ENCODE results near the gene MEGF9. TPM values are rescaled to one million over a fixed set of nuclear protein-coding genes. Genes with fewer than 3 reads are reported as not detected.
"Not testable (repeated sequence)": the region's sequence is repeated elsewhere in the genome, so short reads cannot be mapped to it uniquely, and the experiment has no call there.

MEGF9 gene
- total RNA-seq, 1 donor from 2014 or later, result 58.8 TPM

DNA sequence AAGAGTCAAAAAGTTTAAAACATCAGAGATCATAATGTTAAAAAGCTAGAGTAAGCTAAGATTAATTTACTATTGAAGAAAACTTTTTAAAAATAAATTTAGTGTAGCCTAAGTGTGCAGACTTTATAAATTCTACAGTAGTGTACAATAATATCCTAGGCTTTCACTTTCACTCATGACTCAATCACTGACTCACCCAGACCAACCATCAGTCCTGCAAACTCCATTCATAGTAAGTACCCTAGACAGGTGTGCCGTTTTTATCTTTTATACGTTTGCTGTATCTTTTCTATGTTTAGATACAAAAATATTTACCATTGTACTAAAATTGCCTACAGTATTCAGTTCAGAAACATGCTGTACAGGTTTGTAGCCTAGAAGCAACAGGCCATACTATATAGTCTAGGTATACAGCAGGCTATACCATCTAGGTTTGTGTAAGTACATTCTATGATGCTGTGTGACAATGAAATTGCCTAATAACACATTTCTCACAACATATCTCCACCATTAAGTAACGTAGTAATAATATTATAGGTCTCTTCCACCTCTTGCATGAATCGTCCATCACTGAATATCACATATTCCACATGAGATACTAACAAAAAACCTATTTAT lies 59.2 kb downstream of the MEGF9 start:
- no peak for DNase-seq

DNA sequence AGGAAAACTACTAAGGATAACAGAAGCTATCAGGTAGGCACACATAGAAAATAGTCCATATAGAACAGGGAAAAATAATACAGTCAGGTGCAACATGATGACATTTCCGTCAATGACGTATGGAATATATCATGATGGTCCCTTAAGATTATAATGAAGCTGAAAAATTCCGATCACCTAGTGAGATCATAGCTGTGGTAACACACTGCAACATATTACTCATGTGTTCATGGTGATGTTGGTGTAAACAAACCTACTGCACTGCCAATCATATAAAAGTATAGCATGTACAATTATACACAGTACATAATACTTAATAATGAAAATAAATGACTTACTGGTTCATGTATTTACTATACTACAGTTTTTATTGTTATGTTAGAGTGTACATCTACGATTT lies 60.0 kb downstream of the MEGF9 start:
- no peak for DNase-seq

DNA sequence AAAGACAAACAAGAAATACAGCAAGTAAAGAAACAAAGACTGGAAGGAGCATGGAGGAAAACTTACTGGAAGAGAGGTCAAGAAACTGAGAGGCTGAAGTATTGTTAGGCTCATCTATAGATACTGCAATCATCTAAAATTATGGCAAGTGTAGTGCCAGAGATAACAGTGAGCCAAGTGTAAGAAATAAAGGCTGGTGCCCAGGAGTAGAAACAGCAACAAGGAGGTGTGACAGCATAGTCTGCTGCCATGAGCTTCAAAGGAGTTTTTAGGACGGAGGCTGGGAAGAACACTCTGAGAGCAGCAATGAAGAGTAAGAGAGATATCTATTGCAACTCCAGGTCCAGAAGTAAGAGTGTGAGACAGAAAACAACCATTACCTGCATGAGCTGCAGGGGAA lies 60.5 kb downstream of the MEGF9 start:
- no peak for DNase-seq

DNA sequence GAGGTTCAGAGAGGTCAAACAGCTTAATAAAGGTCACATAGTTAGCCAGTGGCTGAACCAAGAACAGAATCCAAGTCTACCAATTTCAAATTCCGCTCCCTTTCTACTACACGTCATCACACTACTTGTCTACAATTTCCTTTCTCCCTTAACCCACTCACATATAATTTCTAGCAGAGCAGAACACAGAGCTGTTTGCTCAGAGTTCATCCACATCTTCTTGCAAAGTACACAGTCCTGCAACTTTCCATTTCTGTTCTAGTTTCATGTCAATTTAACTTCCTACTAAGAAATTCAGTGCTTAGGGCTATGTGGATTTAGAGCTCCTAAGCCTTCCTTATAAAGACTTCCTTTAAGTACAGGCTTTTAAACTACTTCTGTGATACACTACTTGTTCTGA lies 61.3 kb downstream of the MEGF9 start:
- no peak for DNase-seq

DNA sequence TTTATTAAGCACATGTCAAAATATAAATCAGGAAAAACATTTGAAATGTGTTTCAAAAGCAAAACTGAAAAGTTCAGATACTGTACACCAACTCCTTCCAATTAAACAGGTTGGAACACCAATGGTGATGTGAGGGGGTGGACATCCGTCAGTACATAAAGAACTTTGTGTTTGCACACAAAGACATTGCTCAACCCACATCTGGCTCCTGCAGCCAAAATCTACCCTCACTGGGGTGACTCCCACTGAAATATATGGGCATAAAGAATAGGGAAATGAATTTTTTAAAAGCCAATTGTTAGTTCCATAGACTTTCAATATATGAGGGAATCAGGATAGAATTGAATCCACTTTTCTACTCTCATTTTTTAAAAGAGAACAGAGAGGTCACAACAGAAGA lies 63.9 kb downstream of the MEGF9 start:
- no peak for DNase-seq

DNA sequence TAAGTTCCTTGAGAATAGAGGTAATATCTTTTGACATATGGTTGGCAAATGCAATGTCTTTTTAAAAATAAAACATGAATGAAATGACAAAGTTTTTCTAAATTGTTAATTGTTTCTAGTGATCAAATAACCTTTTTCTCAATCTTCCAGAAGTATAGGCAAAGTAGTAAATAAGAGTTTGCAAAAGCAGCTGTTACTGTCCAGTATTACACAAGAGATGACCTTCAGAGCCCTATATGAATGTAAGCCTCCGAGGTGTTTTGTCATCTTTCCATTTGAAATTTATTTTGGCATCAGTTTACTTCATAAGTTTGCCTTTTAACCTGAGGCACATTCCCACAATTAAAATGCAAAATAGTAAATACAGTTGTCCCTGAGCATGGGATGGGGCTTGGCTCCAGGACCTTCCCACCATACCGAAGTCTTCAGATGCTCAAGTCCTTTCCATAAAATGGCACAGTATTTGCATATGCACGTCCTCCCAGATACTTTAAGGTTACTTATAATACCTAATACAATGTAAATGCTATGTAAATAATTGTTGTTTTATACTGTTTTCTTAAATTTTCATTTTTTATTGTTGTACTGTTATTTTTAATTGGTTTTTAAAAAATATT lies 65.6 kb downstream of the MEGF9 start:
- no peak for DNase-seq

DNA sequence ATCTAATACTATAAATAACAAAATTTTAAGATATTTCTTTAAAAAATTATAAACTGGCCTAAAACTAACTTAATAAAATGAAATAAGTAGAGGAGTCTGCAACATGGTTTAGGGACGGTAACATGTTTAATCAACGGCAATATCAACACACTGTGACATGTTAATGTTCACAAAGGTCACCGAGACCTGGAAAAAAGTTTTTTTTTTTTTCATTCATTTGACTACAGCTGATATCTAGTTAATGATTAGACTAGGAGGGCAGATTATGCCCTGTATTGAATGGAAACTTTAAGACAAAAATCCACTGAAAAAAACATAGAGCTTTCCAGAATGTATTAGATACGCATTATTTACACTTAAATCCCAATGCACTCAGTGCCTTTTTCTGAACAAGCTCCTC lies 67.3 kb downstream of the MEGF9 start:
- no peak for DNase-seq

DNA sequence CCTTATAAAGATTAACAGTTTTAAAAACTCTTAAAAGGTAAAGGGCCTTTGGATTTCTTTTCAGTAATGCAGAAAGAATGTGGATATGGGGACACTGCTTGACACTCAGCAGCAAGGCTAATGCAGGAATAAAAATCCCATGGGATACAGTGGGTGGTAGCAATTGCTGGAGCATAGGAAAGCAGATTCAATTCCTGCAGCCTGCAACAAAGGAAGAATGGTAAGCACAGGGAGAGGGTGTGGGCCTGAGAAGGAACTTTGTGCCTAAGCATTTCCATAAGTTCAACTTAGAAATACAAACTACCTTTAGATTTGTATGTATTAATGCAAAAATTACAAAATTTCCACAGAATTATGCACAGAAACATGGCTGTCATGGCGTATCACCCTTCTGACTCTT lies 68.5 kb downstream of the MEGF9 start:
- DNase-seq, result no peak

DNA sequence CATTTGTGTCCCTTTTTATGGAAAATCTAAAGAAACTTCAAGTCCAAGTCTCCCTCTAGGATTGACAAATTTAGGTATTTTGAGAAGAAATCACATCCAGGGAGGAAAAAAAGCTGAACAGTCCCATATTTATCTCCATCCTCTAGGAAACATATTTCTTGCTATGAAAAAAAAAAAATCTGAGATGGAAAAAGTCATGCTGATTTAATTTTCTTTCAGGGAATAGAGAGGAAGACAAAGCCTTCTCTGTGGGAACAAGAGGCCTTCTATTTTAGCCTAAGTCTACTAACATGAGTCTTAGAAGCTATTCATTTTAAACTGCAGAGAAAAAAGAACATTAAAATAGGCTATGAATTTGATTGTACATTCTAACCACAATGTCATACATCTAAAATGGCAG lies 71.2 kb downstream of the MEGF9 start:
- no peak for DNase-seq

DNA sequence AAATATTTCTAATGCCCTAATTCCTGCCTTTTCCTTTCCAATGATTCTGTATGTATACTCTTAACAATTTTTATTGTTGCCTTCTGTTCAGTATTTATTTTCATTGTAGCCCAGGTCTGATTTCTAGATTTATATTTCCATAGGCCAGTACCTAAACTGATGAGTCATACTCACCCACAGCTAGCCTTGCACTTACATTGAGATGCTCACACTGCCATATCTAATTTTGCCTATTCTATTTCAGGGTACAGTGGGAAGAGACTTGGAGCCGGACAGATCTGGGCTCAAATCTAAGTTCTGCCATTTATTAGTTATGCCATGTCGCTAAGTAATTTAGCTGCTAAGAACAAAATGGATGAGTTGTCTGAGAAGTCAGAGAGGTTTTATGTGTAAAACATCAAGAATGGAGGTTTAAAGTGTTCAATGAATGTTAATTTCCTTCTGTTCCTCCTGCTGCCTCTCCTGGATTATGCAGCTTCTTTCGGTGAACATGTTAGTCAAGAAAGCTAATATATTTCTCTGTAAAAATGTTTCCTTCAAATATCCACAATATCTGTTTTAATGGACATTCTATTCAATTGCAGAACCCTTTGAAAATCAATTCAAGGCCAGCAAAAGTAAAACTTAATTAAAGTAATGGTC lies 72.0 kb downstream of the MEGF9 start:
- DNase-seq, result no peak

DNA sequence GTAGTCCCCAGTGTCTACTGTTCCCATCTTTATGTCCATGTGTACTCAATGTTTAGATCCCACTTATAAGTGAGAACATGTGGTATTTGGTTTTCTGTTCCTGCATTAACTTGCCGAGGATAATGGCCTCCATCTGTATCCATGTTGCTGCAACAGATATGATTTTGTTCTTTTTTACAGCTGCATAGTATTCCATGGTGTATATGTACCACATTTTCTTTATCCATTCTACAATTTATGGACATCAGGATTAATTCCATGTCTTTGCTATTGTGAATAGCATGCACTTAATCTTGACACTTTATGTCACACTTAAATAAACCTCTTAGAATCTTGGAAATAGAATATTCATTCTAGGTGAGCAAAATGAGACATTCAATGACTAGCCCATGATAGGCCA lies 73.4 kb downstream of the MEGF9 start:
- not testable (repeated sequence) for DNase-seq

DNA sequence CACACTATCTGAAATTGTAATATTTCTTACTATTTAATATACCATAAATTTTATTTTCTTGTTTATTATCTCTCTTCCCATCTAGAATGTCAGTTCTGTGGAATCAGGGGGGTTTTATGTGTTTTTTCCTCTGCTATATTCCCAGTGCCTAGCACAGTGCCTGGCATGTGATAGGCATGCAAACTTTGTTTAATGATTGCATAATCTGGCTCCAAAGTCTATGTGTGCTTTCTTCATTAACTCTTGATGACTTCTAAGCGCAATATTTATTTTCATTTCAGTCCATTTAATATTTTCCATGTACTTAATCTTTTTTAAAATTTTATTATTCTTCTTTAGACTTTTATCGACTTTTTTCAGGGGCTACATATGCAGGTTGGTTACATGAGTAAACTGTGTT lies 73.9 kb downstream of the MEGF9 start:
- DNase-seq, result no peak

DNA sequence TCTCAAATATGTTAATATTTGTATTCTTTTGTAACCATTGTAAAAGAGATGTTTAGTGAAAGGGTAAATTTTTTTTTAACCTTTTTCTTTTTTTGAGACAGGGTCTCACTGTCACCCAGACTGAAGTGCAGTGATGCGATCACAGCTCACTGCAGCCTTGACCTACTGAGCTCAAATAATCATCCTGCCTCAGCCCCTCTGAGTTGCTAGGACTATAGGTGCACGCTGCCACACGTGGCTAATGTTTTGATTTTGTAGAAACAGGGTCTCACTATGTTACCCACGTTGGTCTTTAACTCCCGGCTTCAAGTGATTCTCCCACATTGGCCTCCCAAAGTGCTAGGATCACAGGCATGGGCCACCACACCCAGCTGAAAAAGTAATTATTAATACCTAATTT lies 76.4 kb downstream of the MEGF9 start:
- DNase-seq, result no peak

DNA sequence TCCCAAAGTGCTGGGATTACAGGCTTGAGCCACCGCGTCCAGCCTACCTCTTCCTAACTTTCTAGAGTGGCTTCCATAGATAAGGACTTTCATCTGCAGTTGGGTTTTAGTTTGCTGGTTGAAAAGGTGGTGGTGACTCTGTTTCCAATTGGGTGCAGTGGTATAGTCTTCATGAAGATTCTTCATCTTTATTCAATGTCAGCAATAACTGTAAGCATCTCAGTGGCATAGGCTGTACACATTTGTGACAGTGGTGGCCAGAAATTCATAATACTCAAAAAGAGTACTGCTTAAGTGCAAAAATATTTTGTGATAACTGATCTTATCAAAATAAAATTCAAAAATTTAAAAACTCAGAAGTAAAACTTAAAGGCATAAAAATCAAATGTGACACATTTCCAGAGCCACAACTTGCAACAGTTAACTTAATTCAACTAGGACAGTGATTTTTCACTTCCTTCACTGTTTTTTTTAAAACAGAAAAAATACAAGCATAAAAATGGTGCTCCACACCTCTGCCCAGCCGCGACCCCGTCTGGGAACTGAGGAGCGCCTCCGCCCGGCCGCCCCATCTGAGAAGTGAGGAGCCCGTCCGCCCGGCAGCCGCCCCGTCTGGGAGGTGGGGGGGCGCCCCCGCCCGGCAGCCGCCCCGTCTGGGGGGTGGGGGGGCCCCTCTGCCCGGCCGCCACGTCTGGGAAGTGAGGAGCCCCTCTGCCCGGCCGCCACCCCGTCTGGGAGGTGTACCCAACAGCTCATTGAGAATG lies 77.9 kb downstream of the MEGF9 start:
- no peak for DNase-seq

DNA sequence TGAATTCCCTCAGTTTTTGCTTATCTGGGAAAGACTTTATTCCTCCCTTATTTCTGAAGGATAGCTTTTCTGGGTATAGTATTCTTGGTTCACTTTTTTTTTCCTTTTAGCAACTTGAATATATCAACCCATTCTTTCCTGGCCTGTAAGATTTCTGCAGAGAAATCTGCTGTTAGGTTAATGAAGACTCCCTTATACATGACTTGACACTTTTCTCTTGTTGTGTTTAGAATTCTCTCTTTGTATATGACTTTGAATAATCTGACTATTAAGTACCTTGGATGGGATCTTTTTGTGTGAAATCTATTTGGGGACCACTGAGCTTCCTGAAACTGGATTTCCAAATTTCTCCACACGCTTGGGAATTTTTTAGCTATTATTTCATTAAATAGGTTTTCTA lies 79.3 kb downstream of the MEGF9 start:
- DNase-seq, result no peak

DNA sequence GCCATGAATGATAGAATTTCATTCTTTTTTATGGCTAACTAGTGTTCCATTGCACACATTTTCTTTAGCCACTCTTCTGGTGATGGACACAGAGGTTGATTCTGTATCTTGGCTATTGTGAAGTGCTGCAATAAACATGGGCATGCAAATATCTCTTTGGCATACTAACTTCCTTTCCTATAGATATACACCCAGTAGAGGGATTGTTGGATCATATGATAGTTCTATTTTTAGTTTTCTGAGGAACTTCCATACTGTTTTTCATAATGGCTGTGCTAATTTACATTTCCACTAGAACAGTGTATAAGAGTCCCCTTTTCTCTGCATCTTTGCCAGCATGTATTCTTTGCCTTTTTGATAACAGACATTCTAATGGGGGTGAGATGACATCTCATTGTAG lies 83.9 kb downstream of the MEGF9 start:
- DNase-seq, result no peak

DNA sequence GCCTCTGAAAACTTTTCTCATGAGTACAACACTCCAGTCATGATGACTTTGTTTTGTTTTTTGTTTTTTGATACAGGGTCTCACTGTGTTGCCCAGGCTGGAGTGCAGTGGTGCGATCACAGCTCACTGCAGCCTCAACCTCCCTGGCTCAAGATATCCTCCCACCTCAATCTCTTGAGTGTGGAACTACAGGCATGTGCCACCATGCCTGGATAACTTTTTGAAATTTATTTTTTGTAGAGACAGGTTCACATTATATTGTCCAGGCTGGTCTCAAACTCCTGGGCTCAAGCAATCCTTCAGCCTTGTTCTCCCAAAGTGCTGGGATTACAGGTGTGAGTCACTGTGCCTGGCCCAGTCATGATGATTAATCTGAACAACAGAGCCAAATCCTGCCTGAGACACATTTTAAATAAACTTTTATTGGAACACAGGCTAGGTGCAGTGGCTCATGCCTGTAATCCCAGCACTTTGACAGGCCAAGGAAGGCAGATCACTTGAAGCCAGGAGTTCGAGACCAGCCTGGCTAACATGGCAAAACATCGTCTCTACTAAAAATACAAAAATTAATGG lies 85.3 kb downstream of the MEGF9 start:
- DNase-seq, result not testable (repeated sequence)

DNA sequence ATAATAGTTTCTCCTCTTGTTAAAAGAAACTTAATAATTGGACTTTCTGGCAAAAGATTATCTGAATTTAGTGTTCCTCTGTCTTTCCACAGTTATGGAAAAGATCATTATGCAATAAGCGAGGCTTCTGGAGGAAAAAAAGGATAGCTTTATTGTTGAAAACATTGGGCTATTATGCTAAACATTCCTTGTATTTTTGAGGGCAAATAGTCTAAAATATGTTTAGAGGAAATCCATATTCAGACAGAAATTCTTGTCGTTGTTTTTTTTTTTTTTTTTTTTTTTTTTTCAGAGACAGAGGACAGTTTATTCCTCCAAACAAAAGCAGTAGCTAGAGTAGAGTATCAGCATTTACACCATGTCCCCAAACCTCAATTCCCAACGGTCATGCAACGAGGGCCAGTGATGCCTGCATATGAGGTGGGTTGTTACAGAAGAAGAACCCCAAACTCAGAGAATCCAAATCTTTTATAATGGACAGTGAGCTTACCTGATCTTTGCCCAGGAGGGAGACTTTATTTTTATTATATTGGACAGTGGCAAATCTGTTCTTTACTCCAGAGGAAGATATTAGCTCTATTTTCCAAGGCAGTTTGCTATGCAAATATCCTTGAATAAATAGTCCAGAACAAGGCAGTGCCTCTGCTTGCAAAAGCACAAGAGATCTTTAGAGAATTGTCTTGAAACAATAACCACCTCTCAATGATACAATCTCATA lies 85.9 kb downstream of the MEGF9 start:
- no peak for DNase-seq

DNA sequence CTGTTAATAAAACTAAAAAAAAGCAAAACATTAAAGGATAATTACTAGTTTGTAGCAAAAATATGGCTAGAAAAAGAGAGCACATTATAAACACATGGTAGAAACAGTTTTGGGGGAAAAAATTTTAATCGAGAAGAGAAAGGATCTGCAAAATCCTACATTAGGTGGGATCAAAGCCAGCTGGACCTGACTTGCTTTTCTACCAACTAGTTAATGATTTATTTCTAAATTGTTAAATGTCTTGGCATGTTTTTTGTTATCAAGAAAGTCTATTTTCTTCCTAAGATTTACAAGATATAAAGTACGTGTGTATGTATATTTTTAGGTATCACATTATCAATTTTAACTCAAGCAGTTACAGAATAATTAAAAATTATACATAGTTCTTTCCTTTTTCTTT lies 87.2 kb downstream of the MEGF9 start:
- DNase-seq, result no peak

DNA sequence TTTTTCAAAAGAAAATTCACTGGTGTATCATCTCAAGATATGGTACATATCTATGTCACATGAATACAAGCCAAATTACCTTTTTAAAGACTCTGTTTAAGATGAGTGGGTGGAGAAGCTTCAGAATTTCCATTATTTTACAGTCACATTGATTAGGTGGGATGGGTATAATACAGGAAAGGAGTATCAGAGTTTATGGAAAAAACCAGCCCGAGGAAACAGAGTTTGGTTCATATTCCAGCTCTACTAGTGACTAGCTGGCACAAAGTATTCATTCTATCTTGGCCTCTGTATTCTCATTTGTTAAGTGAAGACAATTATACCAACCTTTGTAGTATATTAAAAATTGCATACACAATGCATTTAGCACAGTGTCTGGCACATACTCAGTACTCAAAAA lies 87.8 kb downstream of the MEGF9 start:
- DNase-seq, result no peak

DNA sequence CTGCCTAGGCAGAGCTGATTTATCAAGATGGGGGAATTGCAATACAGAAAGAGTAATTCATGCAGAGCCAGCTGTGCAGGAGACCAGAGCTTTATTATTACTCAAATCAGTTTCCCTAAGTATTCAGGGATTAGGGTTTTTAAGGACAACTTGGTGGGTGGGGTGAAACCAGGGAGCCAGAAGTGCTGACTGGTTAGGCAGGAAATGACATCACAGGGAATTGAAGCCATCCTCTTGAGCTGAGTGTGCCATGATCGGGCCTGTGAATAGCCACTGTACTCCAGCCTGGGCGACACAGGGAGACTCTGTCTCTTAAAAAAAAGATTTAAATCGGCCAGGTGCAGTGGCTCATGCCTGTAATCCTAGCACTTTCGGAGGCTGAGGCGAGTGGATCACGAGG lies 89.0 kb downstream of the MEGF9 start:
- DNase-seq, result no peak

DNA sequence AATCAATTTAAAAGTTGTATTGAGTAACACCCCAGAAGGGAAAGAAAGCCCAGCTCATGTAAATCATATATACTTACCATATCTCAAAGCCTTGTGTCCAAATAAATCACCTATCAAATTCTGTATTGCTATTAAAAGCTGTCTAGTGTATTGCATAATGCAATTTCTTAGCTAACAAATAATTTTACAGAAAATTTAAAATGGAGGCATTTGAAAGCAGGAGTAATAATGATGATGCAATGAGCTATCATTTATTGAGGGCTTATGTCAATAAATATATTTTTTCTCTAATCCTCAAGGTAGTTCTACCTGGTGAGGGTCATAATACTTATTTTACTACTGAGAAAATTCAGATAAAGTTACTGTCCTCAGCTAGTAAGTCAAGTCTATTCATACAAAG lies 91.5 kb downstream of the MEGF9 start:
- DNase-seq, result no peak

Measured in occipital lobe (tissue), 2 donors.